ENCODE results near the gene HPCAL1.
A peak's percentile ranks its signal among the peaks of the same experiment; 100 is the strongest.

The HPCAL1 gene

GRCh38 chr2:10434886-10435819 lies 132.4 kb downstream of the HPCAL1 start:
- peak; percentile 57 for DNase-seq (ENCODE audit: low read depth)

GRCh38 chr2:10435820-10436204 lies 133.1 kb downstream of the HPCAL1 start:
- no peak for DNase-seq (ENCODE audit: low read depth)
- no peak overlapping the region for H3K4me3 ChIP-seq (ENCODE audit: low read length)
- no peak for TF ChIP-seq CTCF (conservative IDR thresholded peaks at IDR 0.05; ENCODE audit: low read length)

More at GRCh38 chr2:10434886-10435819, 132.4 kb downstream of the HPCAL1 start:
- TF ChIP-seq CTCF (conservative IDR thresholded peaks at IDR 0.05; ENCODE audit: low read length): peak; percentile 93
- no peak overlapping the region for H3K4me3 ChIP-seq (ENCODE audit: low read length)

- H3K4me3 ChIP-seq (ENCODE audit: low read length): no peak overlapping the region
- no peak for DNase-seq (ENCODE audit: low read depth)
- no peak for TF ChIP-seq CTCF (conservative IDR thresholded peaks at IDR 0.05; ENCODE audit: low read length)
Observed at GRCh38 chr2:10436583-10437110, 133.9 kb downstream of the HPCAL1 start.

- no peak overlapping the region for H3K4me3 ChIP-seq (ENCODE audit: low read length)
- no peak for TF ChIP-seq CTCF (conservative IDR thresholded peaks at IDR 0.05; ENCODE audit: low read length)
- no peak for DNase-seq (ENCODE audit: low read depth)
Observed at GRCh38 chr2:10437806-10438205, 135.1 kb downstream of the HPCAL1 start.

- no peak for DNase-seq (ENCODE audit: low read depth)
- TF ChIP-seq CTCF (conservative IDR thresholded peaks at IDR 0.05; ENCODE audit: low read length): no peak
- H3K4me3 ChIP-seq (ENCODE audit: low read length): no peak overlapping the region
Observed at GRCh38 chr2:10438688-10439087, 136.0 kb downstream of the HPCAL1 start.

- DNase-seq (ENCODE audit: low read depth): peak; percentile 31
- H3K4me3 ChIP-seq (ENCODE audit: low read length): no peak overlapping the region
- no peak for TF ChIP-seq CTCF (conservative IDR thresholded peaks at IDR 0.05; ENCODE audit: low read length)
Observed at GRCh38 chr2:10439185-10439879, 136.6 kb downstream of the HPCAL1 start.

All from AG10803 (cell line).